Aorta (tissue), 5 donors: ENCODE results near the gene DRC7. TPM values are rescaled to one million over a fixed set of nuclear protein-coding genes. Genes with fewer than 3 reads are reported as not detected.
"Not testable (repeated sequence)": the region's sequence is repeated elsewhere in the genome, so short reads cannot be mapped to it uniquely, and the experiment has no call there.

Source experiments
- ATAC-seq: fragments of 200-7000 bp; cut with Tn5 transposase; one replicate; pipeline ENCODE4 v1.9.1; 2022; ENCODE audit warnings: moderate library complexity; ENCODE audit not compliant: low FRiP score
- DNase-seq, 2 donors: peaks; one replicate each; pipeline ENCODE4 v3.0.0-alpha.2; 2020
- H3K27ac ChIP-seq, 2 donors: one replicate each; pipeline ENCODE4 v1.5.1; 2013; ENCODE audit warnings: low read length in 2 of 2, mild to moderate bottlenecking in 2 of 2, moderate library complexity in 2 of 2, control low read depth in 1 of 2, inconsistent platforms in 1 of 2, low read depth in 1 of 2
- H3K27me3 ChIP-seq, 2 donors: one replicate each; pipeline ENCODE4 v1.6.1; 2013; ENCODE audit warnings: control low read depth in 1 of 2, low read length in 1 of 2, mild to moderate bottlenecking in 1 of 2, moderate library complexity in 1 of 2; ENCODE audit not compliant: insufficient read depth in 2 of 2, control insufficient read depth in 1 of 2
- H3K36me3 ChIP-seq, 2 donors: one replicate each; pipeline ENCODE4 v1.6.1; 2013; ENCODE audit warnings: control low read depth in 1 of 2, low read length in 1 of 2, mild to moderate bottlenecking in 1 of 2; ENCODE audit not compliant: insufficient read depth in 2 of 2, control insufficient read depth in 1 of 2
- H3K4me1 ChIP-seq, 2 donors: one replicate each; pipeline ENCODE4 v1.6.1; 2013; ENCODE audit warnings: low read length in 2 of 2, control low read depth in 1 of 2, mild to moderate bottlenecking in 1 of 2, moderate library complexity in 1 of 2; ENCODE audit not compliant: insufficient read depth in 2 of 2, control insufficient read depth in 1 of 2
- H3K4me3 ChIP-seq, 2 donors: one replicate each; pipeline ENCODE4 v1.5.1; 2013; ENCODE audit warnings: low read length in 2 of 2, control low read depth in 1 of 2, mild to moderate bottlenecking in 1 of 2
- H3K9me3 ChIP-seq: one replicate; pipeline ENCODE4 v1.6.1; 2013; ENCODE audit warnings: mild to moderate bottlenecking, low read length; ENCODE audit not compliant: control insufficient read depth
- WGBS, 2 donors: extraction: QIAGEN DNeasy Blood & Tissue Kit; methylation state at CpG; one replicate each; pipeline ENCODE4 v1.1.7; 2013; 5-methylcytosine and 5-hydroxymethylcytosine counted together
- intact Hi-C, 2 donors: fragments of 100-400 bp; cut with DNase I; formaldehyde crosslinking; loops; one replicate each; pipeline versions ENCODE4 v1.14.2 to v1.15.0; 2022
- polyA plus RNA-seq, 2 donors: library from polyadenylated mRNA; stranded (reverse); fragments of 200-250 nt; gene quantifications; one replicate each; pipeline ENCODE4 v1.2.3, GENCODE V29; 2013
- total RNA-seq, 2 donors: library from RNA; stranded (reverse); fragmentation: NEBNext Ultra II Directional; extraction: Animal tissue kit (Norgen Biotek cat#: 25700); gene quantifications; one replicate each; pipeline ENCODE4 v1.2.1, GENCODE V29; 2021
- donor health status: healthy with polysubstance abuse.
- donor health status: Bipolar disorder and iron deficiency.
- donor health status: DM: no; HTN: no; CAD: no.
- donor health status: DM: no; HTN: no; CAD: no.
- donor health status: DM: yes; HTN: yes; CAD: no.

The DRC7 gene
- total and polyA plus RNA-seq, 4 donors: 0.08 TPM; not detected in 3

- H3K27ac ChIP-seq, ATAC-seq, H3K4me1 ChIP-seq, H3K27me3 ChIP-seq, H3K36me3 ChIP-seq, H3K9me3 ChIP-seq, H3K4me3 ChIP-seq, intact Hi-C loops, DNase-seq: not testable (repeated sequence)
- WGBS, 2 donors: 77 to 80% methylated on average over 6 of the region's 6 CpGs
Observed at GRCh38 chr16:57712569-57712968, 18.0 kb downstream of the DRC7 start.

- DNase-seq: peak in 1 of 2 donors; percentile 16
- no peak overlapping the region for H3K27ac ChIP-seq
- no peaks in the 10 kb centered on the region for H3K27me3 ChIP-seq
- H3K4me3 ChIP-seq: no peak overlapping the region
- intact Hi-C loops: no loop called here
- ATAC-seq: no peak
- H3K9me3 ChIP-seq: no peaks in the 10 kb centered on the region
- WGBS, 2 donors: 76 to 86% methylated on average over 8 of the region's 8 CpGs
- no peaks in the 10 kb centered on the region for H3K4me1 ChIP-seq
- no peaks in the 10 kb centered on the region for H3K36me3 ChIP-seq
Observed at GRCh38 chr16:57713596-57713995, 19.0 kb downstream of the DRC7 start.

GRCh38 chr16:57714047-57714446 lies 19.4 kb downstream of the DRC7 start:
- no peaks in the 10 kb centered on the region for H3K36me3 ChIP-seq
- no peak for DNase-seq
- ATAC-seq: no peak
- no peaks in the 10 kb centered on the region for H3K27me3 ChIP-seq
- WGBS, 2 donors: 80 to 88% methylated on average over 6 of the region's 6 CpGs
- intact Hi-C loops: no loop called here
- H3K9me3 ChIP-seq: no peaks in the 10 kb centered on the region
- H3K27ac ChIP-seq: no peak overlapping the region
- no peak overlapping the region for H3K4me3 ChIP-seq
- H3K4me1 ChIP-seq: no peaks in the 10 kb centered on the region

GRCh38 chr16:57720142-57720575 lies 25.6 kb downstream of the DRC7 start:
- H3K9me3 ChIP-seq: no peaks in the 10 kb centered on the region
- no peaks in the 10 kb centered on the region for H3K4me1 ChIP-seq
- 76 to 78% methylated on average over 3 of the region's 3 CpGs for WGBS, 2 donors
- no peaks in the 10 kb centered on the region for H3K36me3 ChIP-seq
- no peak for ATAC-seq
- intact Hi-C loops: loop anchor here in 1 of 2 donors (10.0 kb wide), 1 partner anchor 145 kb away; no protein-coding TSS in a partner anchor
- no peak overlapping the region for H3K4me3 ChIP-seq
- DNase-seq: peak in 1 of 2 donors; percentile 75
- no peak overlapping the region for H3K27ac ChIP-seq
- H3K27me3 ChIP-seq: no peaks in the 10 kb centered on the region

GRCh38 chr16:57721356-57722209 lies 27.0 kb downstream of the DRC7 start:
- Histone ChIP-seq H3K27me3 (no peaks in the 10 kb centered on the region), H3K36me3 (no peaks in the 10 kb centered on the region), H3K4me1 (no peaks in the 10 kb centered on the region), H3K27ac (no peak overlapping the region), H3K4me3 (no peak overlapping the region), H3K9me3 (no peaks in the 10 kb centered on the region)
- DNase-seq (peak in 1 of 2 donors; percentile 63), ATAC-seq (no peak)
- intact Hi-C loops: loop anchor here in 1 of 2 donors (10.0 kb wide), 1 partner anchor 147 kb away; no protein-coding TSS in a partner anchor
- 79 to 81% methylated on average over 17 of the region's 17 CpGs for WGBS, 2 donors

GRCh38 chr16:57722210-57722499 lies 27.5 kb downstream of the DRC7 start:
- intact Hi-C loops: loop anchor here in 1 of 2 donors (10.0 kb wide), 1 partner anchor 147 kb away; no protein-coding TSS in a partner anchor
- H3K27ac ChIP-seq: no peak overlapping the region
- no peaks in the 10 kb centered on the region for H3K4me1 ChIP-seq
- DNase-seq (peak in 1 of 2 donors; percentile 53), ATAC-seq (no peak)
- no peak overlapping the region for H3K4me3 ChIP-seq
- 89 to 100% methylated on average over 1 to 2 of the region's 2 CpGs for WGBS, 2 donors
- no peaks in the 10 kb centered on the region for H3K36me3 ChIP-seq
- H3K9me3 ChIP-seq: no peaks in the 10 kb centered on the region
- no peaks in the 10 kb centered on the region for H3K27me3 ChIP-seq

- DNase-seq (peak in 1 of 2 donors; percentile 72), ATAC-seq (no peak)
- Histone ChIP-seq H3K27ac (no peak overlapping the region), H3K36me3 (no peaks in the 10 kb centered on the region), H3K4me3 (no peak overlapping the region), H3K9me3 (no peaks in the 10 kb centered on the region), H3K4me1 (no peaks in the 10 kb centered on the region), H3K27me3 (no peaks in the 10 kb centered on the region)
- intact Hi-C loops: loop anchor here in 1 of 2 donors (10.0 kb wide), 1 partner anchor 148 kb away; no protein-coding TSS in a partner anchor
- WGBS, 2 donors: 82 to 85% methylated on average over 11 of the region's 11 CpGs
Observed at GRCh38 chr16:57722651-57723050, 28.0 kb downstream of the DRC7 start.

- H3K9me3 ChIP-seq: no peaks in the 10 kb centered on the region
- H3K4me3 ChIP-seq: no peak overlapping the region
- H3K27ac ChIP-seq: no peak overlapping the region
- ATAC-seq: no peak
- intact Hi-C loops: loop anchor here in 1 of 2 donors (10.0 kb wide), 1 partner anchor 148 kb away; no protein-coding TSS in a partner anchor
- H3K36me3 ChIP-seq: no peaks in the 10 kb centered on the region
- peak in 1 of 2 donors; percentile 65 for DNase-seq
- H3K4me1 ChIP-seq: no peaks in the 10 kb centered on the region
- H3K27me3 ChIP-seq: no peaks in the 10 kb centered on the region
- 74 to 80% methylated on average over 7 of the region's 7 CpGs for WGBS, 2 donors
Observed at GRCh38 chr16:57723170-57723569, 28.6 kb downstream of the DRC7 start.

- Histone ChIP-seq H3K9me3 (no peaks in the 10 kb centered on the region), H3K4me1 (no peaks in the 10 kb centered on the region), H3K27ac (no peak overlapping the region), H3K36me3 (no peaks in the 10 kb centered on the region), H3K4me3 (no peak overlapping the region), H3K27me3 (no peaks in the 10 kb centered on the region)
- DNase-seq (peak in 1 of 2 donors; percentile 67), ATAC-seq (no peak)
- intact Hi-C loops: loop anchor here in 1 of 2 donors (10.0 kb wide), 1 partner anchor 150 kb away; no protein-coding TSS in a partner anchor
- WGBS, 2 donors: 83 to 85% methylated on average over 15 of the region's 15 CpGs
Observed at GRCh38 chr16:57724531-57724930, 29.9 kb downstream of the DRC7 start.
